C4-2B (cell line): ENCODE results near the gene LTC4S.

Experiments used
- CTCF ChIP-seq: fragments of 450-650 bp; conservative IDR thresholded peaks from 2 replicates; pipeline ENCODE4 v1.5.1; 2017; ENCODE audit warnings: mild to moderate bottlenecking
- ZFX ChIP-seq: fragments of 450-650 bp; IDR thresholded peaks from 2 replicates; pipeline ENCODE4 v1.6.1; 2017

- TF ChIP-seq CTCF, result no peak
- no peak for TF ChIP-seq ZFX
These were observed 27.6 kb upstream of the LTC4S start for GRCh38 chr5:179766021-179766725.
